ENCODE results near the gene MAPK8IP2.
"Not testable (repeated sequence)": the region's sequence is repeated elsewhere in the genome, so short reads cannot be mapped to it uniquely, and the experiment has no call there.

MAPK8IP2 gene

GRCh38 chr22:50614296-50614695, 13.7 kb downstream of the MAPK8IP2 start:
- DNase-seq: not testable (repeated sequence)

- peak; percentile 87 for DNase-seq
Measured at GRCh38 chr22:50620593-50621355, 20.2 kb downstream of the MAPK8IP2 start.

GRCh38 chr22:50621356-50621880, 20.8 kb downstream of the MAPK8IP2 start:
- DNase-seq: no peak

- no peak for DNase-seq
Measured at GRCh38 chr22:50621948-50622722, 21.5 kb downstream of the MAPK8IP2 start.

GRCh38 chr22:50622723-50623327, 22.2 kb downstream of the MAPK8IP2 start:
- DNase-seq: no peak

- no peak for DNase-seq
Measured at GRCh38 chr22:50624347-50625130, 23.9 kb downstream of the MAPK8IP2 start.

GRCh38 chr22:50625131-50625567, 24.6 kb downstream of the MAPK8IP2 start:
- DNase-seq: no peak

- DNase-seq: no peak
Measured at GRCh38 chr22:50625568-50626313, 25.1 kb downstream of the MAPK8IP2 start.

GRCh38 chr22:50626314-50626849, 25.8 kb downstream of the MAPK8IP2 start:
- DNase-seq: no peak

- no peak for DNase-seq
Measured at GRCh38 chr22:50626850-50627641, 26.5 kb downstream of the MAPK8IP2 start.

GRCh38 chr22:50627642-50628542, 27.3 kb downstream of the MAPK8IP2 start, which contains the start of gene ARSA:
TSS of gene ARSA (minus strand) at chr22:50628152. CDS start at chr22:50627779, 373 bp downstream.
- DNase-seq: peak; percentile 90

- no peak for DNase-seq
Measured at GRCh38 chr22:50628543-50629134, 28.0 kb downstream of the MAPK8IP2 start.

- DNase-seq: no peak
Measured at GRCh38 chr22:50630376-50630775, 29.8 kb downstream of the MAPK8IP2 start.

GRCh38 chr22:50633086-50633485, 32.5 kb downstream of the MAPK8IP2 start:
- no peak for DNase-seq

GRCh38 chr22:50633771-50634170, 33.2 kb downstream of the MAPK8IP2 start:
- no peak for DNase-seq

- no peak for DNase-seq
Measured at GRCh38 chr22:50635591-50635990, 35.0 kb downstream of the MAPK8IP2 start.

GRCh38 chr22:50640296-50640695, 39.7 kb downstream of the MAPK8IP2 start:
- DNase-seq: not testable (repeated sequence)

- DNase-seq: no peak
Measured at GRCh38 chr22:50640857-50641647, 40.5 kb downstream of the MAPK8IP2 start.

Measured in retina (tissue), 1 donor.